Measurements from ENCODE around the gene RTN4. TPM values are rescaled to one million over a fixed set of nuclear protein-coding genes. Genes with fewer than 3 reads are reported as not detected.

The RTN4 gene
- total RNA-seq, 2 donors from 2014 or later, result 190 to 249 TPM

DNA sequence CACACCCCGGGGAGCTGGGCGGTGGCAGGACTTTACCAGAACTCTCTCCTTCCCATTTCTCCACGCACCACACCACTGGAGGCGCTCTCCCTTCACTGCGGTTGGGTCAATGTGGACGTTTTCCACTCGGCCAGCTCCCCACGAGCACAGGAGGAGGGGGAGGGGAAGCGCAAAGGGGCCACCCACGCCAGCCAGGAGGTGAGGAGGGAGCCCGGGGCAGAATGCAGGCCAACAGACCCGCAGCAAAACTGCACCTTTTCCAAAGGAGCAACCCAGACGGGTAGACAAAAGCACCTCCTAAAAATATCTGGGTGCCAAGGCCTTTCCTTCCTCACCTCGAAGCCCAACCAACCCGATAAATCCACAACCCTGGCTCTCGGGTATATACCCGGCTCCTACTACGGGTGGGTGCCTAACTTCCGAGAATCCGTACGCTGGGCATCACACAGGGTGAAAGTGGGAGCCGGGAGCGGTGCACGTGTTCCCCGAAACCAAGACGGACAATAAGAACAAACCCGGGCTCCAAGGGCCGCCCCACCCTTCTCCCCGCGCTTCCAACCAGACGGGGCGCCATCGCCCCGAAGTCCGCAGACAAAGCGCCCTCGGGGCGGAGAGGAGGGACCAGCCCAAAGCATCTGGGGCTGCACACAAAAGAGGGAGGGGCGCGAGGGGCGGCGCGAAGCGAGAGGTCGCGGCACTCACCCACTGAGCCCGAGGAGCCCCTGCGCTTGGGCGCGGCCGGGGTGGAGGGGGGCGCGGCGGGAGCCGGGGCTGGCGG, 1.0 kb downstream of the RTN4 start:
- TF ChIP-seq POLR2AphosphoS5 (IDR thresholded peaks at IDR 0.05) (peak; percentile 79), POLR2A (IDR thresholded peaks at IDR 0.05) (peak; percentile 64)
- TF ChIP-seq, protein P1, sequence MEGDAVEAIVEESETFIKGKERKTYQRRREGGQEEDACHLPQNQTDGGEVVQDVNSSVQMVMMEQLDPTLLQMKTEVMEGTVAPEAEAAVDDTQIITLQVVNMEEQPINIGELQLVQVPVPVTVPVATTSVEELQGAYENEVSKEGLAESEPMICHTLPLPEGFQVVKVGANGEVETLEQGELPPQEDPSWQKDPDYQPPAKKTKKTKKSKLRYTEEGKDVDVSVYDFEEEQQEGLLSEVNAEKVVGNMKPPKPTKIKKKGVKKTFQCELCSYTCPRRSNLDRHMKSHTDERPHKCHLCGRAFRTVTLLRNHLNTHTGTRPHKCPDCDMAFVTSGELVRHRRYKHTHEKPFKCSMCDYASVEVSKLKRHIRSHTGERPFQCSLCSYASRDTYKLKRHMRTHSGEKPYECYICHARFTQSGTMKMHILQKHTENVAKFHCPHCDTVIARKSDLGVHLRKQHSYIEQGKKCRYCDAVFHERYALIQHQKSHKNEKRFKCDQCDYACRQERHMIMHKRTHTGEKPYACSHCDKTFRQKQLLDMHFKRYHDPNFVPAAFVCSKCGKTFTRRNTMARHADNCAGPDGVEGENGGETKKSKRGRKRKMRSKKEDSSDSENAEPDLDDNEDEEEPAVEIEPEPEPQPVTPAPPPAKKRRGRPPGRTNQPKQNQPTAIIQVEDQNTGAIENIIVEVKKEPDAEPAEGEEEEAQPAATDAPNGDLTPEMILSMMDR (IDR thresholded peaks at IDR 0.05), result peak; percentile 52 to 79 (median 72)

GRCh38 chr2:55048508-55049042, 1.7 kb downstream of the RTN4 start:
- peak overlapping the region; percentile 97 to 100 for H3K4me3 ChIP-seq
- intact Hi-C loops (cut with DNase I), result loop anchor here (2.0 kb wide), 2 partner anchors 34 to 120 kb away; no protein-coding TSS in a partner anchor
- H3K27ac ChIP-seq, result peak overlapping the region; percentile 98 to 99
- under 1% methylated on average over 16 of the region's 16 CpGs for WGBS
- no peaks in the 10 kb centered on the region for H3K9me3 ChIP-seq
- H3K27me3 ChIP-seq (replicated peaks; ENCODE audit: insufficient read depth), result no peaks in the 10 kb centered on the region
- peaks cover 8% of the 10 kb centered on the region for H3K4me1 ChIP-seq (replicated peaks)
- TF ChIP-seq, protein P1 (IDR thresholded peaks at IDR 0.05), result peak in 1 of 4 experiments; percentile 16
- TF ChIP-seq POLR2A (IDR thresholded peaks at IDR 0.05) (no peak), POLR2AphosphoS5 (IDR thresholded peaks at IDR 0.05) (no peak)
- DNase-seq (ENCODE audit: low spot score), result peak; percentile 41
- no peaks in the 10 kb centered on the region for H3K36me3 ChIP-seq

More for the DNA sequence above, 1.0 kb downstream of the RTN4 start:
- peak; percentile 89 for DNase-seq (ENCODE audit: low spot score)
- intact Hi-C loops (cut with DNase I), result loop anchor here (2.0 kb wide), 2 partner anchors 34 to 120 kb away; no protein-coding TSS in a partner anchor
- Histone ChIP-seq H3K9me3 (no peaks in the 10 kb centered on the region), H3K27ac (peak overlapping the region; percentile 98 to 99), H3K4me3 (peak overlapping the region; percentile 97 to 100), H3K36me3 (no peaks in the 10 kb centered on the region), H3K27me3 (replicated peaks; ENCODE audit: insufficient read depth) (no peaks in the 10 kb centered on the region), H3K4me1 (replicated peaks) (peaks cover 8% of the 10 kb centered on the region)
- 2% methylated on average over 51 of the region's 56 CpGs for WGBS

DNA sequence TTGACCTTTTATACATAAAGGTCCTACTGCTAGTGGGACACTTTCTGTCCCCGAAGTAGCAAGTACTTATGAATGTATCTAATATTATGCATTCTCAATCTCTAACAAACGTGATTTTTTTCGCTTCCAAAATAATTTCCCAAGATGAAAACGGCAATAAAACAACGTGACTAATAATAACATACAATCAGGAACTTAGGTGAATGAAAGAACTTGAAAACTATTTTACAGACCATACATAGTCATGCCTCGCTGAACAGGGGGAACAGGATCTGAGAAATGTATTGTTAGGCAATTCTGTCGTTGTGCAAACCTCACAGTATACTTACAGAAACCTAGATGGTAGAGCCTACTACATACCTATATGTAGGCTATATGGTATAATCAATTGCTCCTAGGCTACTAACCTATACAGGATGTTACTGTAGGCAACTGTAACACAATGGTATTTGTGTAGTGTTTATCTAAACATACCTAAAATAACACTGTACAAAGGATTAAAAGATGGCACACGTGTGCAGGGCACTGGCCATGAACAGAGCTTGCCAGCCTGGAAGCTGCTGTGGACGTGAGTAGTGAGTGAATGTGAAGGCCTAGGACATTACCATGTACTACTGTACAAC, 2.5 kb downstream of the RTN4 start:
- intact Hi-C loops (cut with DNase I), result loop anchor here (2.0 kb wide), 2 partner anchors 33 to 121 kb away; no protein-coding TSS in a partner anchor
- Histone ChIP-seq H3K4me3 (peak overlapping the region; percentile 97 to 100), H3K27ac (peak overlapping the region; percentile 98 to 99), H3K36me3 (no peaks in the 10 kb centered on the region), H3K27me3 (replicated peaks; ENCODE audit: insufficient read depth) (no peaks in the 10 kb centered on the region), H3K9me3 (no peaks in the 10 kb centered on the region), H3K4me1 (replicated peaks) (peaks cover 8% of the 10 kb centered on the region)
- 8% methylated on average over 9 of the region's 9 CpGs for WGBS
- DNase-seq (ENCODE audit: low spot score), result peak; percentile 29
- TF ChIP-seq POLR2AphosphoS5 (IDR thresholded peaks at IDR 0.05), result peak; percentile 44
- TF ChIP-seq POLR2A (IDR thresholded peaks at IDR 0.05), result no peak
- TF ChIP-seq, protein P1 (IDR thresholded peaks at IDR 0.05), result no peak

DNA sequence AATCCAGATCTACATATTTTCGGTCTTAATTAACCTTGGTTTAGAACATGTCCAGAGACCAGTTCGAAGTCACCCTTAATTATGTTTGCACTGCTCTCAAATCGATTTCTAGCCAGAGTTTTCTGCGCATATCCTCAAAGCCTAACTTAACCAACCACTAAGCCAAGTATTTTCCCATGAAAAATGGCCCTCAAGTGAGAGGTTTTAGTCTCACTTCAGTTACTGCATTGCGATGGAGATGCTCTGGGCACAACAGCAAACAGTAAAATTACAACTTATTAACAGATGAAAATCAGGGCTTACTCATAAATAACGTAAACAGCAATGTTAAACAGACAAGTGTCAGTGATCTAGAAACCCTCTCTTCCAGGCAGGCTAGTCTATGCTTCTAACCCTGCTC, 4.5 kb downstream of the RTN4 start:
- TF ChIP-seq, protein P1 (IDR thresholded peaks at IDR 0.05), result no peak
- no peak for TF ChIP-seq POLR2AphosphoS5 (IDR thresholded peaks at IDR 0.05)
- TF ChIP-seq POLR2A (IDR thresholded peaks at IDR 0.05), result no peak
- WGBS, result 52% methylated on average over 6 of the region's 6 CpGs
- Histone ChIP-seq H3K4me3 (no peak overlapping the region), H3K36me3 (no peaks in the 10 kb centered on the region), H3K27me3 (replicated peaks; ENCODE audit: insufficient read depth) (no peaks in the 10 kb centered on the region), H3K4me1 (replicated peaks) (peaks cover 8% of the 10 kb centered on the region), H3K27ac (no peak overlapping the region), H3K9me3 (no peaks in the 10 kb centered on the region)
- no peak for DNase-seq (ENCODE audit: low spot score)
- intact Hi-C loops (cut with DNase I), result no loop called here

Measured in prostate gland (tissue), 2 donors.